Neural cell (in vitro differentiated cells): ENCODE data around the gene ZNF597.

ENCODE experiments used
- CTCF ChIP-seq: fragments of 450-650 bp; IDR thresholded peaks from 2 replicates; pipeline ENCODE4 v1.5.1; 2014; ENCODE audit warnings: antibody characterized with exemption, mild to moderate bottlenecking, moderate library complexity; ENCODE audit not compliant: poor library complexity, severe bottlenecking
- EZH2 ChIP-seq: fragments of 200-600, 300-800 bp; shearing (Covaris generic), sonication (generic); IDR thresholded peaks from 2 replicates; pipeline ENCODE4 v1.6.1; 2014; ENCODE audit warnings: antibody characterized with exemption, low read length, borderline replicate concordance, mild to moderate bottlenecking; ENCODE audit not compliant: insufficient read depth, poor library complexity, severe bottlenecking
- MXI1 ChIP-seq: fragments of 450-650 bp; conservative IDR thresholded peaks from 2 replicates; pipeline ENCODE4 v1.6.1; 2014; ENCODE audit warnings: antibody characterized with exemption, mild to moderate bottlenecking; ENCODE audit not compliant: poor library complexity, severe bottlenecking
- POLR2AphosphoS5 ChIP-seq: IDR thresholded peaks from 2 replicates; pipeline ENCODE4 v1.6.1; 2012
- RAD21 ChIP-seq: fragments of 450-650 bp; conservative IDR thresholded peaks from 2 replicates; pipeline ENCODE4 v1.6.1; 2014; ENCODE audit warnings: antibody characterized with exemption, mild to moderate bottlenecking, moderate library complexity

GRCh38 chr16:3465301-3465700, 22.0 kb upstream of the ZNF597 start:
- TF ChIP-seq CTCF, result no peak
- TF ChIP-seq MXI1, result no peak
- no peak for TF ChIP-seq RAD21
- no peak for TF ChIP-seq POLR2AphosphoS5
- TF ChIP-seq EZH2, result no peak
